Right ventricle myocardium superior (tissue), 1 donor: Measurements from ENCODE around the gene ZNF106. TPM values are rescaled to one million over a fixed set of nuclear protein-coding genes. Genes with fewer than 3 reads are reported as not detected.
A peak's percentile ranks its signal among the peaks of the same experiment; 100 is the strongest.

Experiments used
- ATAC-seq: fragments of 200-7000 bp; cut with Tn5 transposase; one replicate; pipeline ENCODE4 v1.9.1; 2020; ENCODE audit warnings: mild to moderate bottlenecking; ENCODE audit not compliant: poor library complexity
- DNase-seq: peaks from one replicate; pipeline ENCODE4 v3.0.0-alpha.2; 2020
- intact Hi-C: fragments of 100-400 bp; cut with DNase I; formaldehyde crosslinking; loops from one replicate; pipeline ENCODE4 v1.11.2; 2022
- total RNA-seq: library from RNA; stranded (reverse); fragmentation: NEBNext Ultra II Directional; extraction: Animal tissue kit (Norgen Biotek cat#: 25700); gene quantifications from one replicate; pipeline ENCODE4 v1.2.1, GENCODE V29; 2021
- donor health status: DM: no; HTN: yes; CAD: no; lungs with severe emphysema.

The ZNF106 gene
- total RNA-seq, 1 donor from 2014 or later = 479 TPM

GRCh38 chr15:42384597-42384996 lies 106.3 kb downstream of the ZNF106 start:
- ATAC-seq (no peak), DNase-seq (no peak)
- intact Hi-C loops = no loop called here

GRCh38 chr15:42378011-42378410 lies 112.9 kb downstream of the ZNF106 start:
- no peak for ATAC-seq
- intact Hi-C loops = no loop called here

GRCh38 chr15:42375941-42376340 lies 115.0 kb downstream of the ZNF106 start:
- ATAC-seq = no peak
- intact Hi-C loops = no loop called here

More at GRCh38 chr15:42378011-42378410, 112.9 kb downstream of the ZNF106 start:
- DNase-seq = no peak

GRCh38 chr15:42375252-42375651 lies 115.7 kb downstream of the ZNF106 start:
- intact Hi-C loops = no loop called here
- DNase-seq (no peak), ATAC-seq (no peak)

More at GRCh38 chr15:42375941-42376340, 115.0 kb downstream of the ZNF106 start:
- DNase-seq = no peak

- intact Hi-C loops = no loop called here
- DNase-seq (no peak), ATAC-seq (no peak)
Observed at GRCh38 chr15:42374810-42375209, 116.1 kb downstream of the ZNF106 start.

- ATAC-seq (no peak), DNase-seq (no peak)
- intact Hi-C loops = no loop called here
Observed at GRCh38 chr15:42373936-42374335, 117.0 kb downstream of the ZNF106 start.

GRCh38 chr15:42373274-42373673 lies 117.7 kb downstream of the ZNF106 start:
- ATAC-seq (peak; percentile 74), DNase-seq (peak; percentile 77)
- intact Hi-C loops = no loop called here

- ATAC-seq (no peak), DNase-seq (no peak)
- intact Hi-C loops = no loop called here
Observed at GRCh38 chr15:42371096-42371495, 119.8 kb downstream of the ZNF106 start.

- no peak for DNase-seq
- intact Hi-C loops = no loop called here
- ATAC-seq = no peak
Observed at GRCh38 chr15:42368096-42368495, 122.8 kb downstream of the ZNF106 start.

- intact Hi-C loops = no loop called here
Observed at GRCh38 chr15:42367041-42367440, 123.9 kb downstream of the ZNF106 start.

GRCh38 chr15:42365921-42366550 lies 124.9 kb downstream of the ZNF106 start:
- ATAC-seq (no peak), DNase-seq (no peak)
- intact Hi-C loops = no loop called here

More at GRCh38 chr15:42367041-42367440, 123.9 kb downstream of the ZNF106 start:
- DNase-seq (no peak), ATAC-seq (no peak)

GRCh38 chr15:42364529-42364928 lies 126.4 kb downstream of the ZNF106 start:
- no peak for ATAC-seq
- no peak for DNase-seq
- intact Hi-C loops = no loop called here

GRCh38 chr15:42363942-42364341 lies 127.0 kb downstream of the ZNF106 start:
- DNase-seq (no peak), ATAC-seq (no peak)
- intact Hi-C loops = no loop called here

GRCh38 chr15:42363487-42363886 lies 127.5 kb downstream of the ZNF106 start:
- DNase-seq (no peak), ATAC-seq (no peak)
- intact Hi-C loops = no loop called here

Other genes starting within 250 kb of the ZNF106 start
- gene GANC, start 217.9 kb downstream of the ZNF106 start, total RNA-seq = 15.0 TPM
- gene TMEM87A, start 217.7 kb downstream of the ZNF106 start, total RNA-seq = 17.3 TPM
- gene CAPN3, start 131.6 kb downstream of the ZNF106 start, total RNA-seq = 2.6 TPM
- 21.2 TPM for gene SNAP23, start 4.5 kb upstream of the ZNF106 start, total RNA-seq
- gene LRRC57, start 57.7 kb upstream of the ZNF106 start, total RNA-seq = 11.9 TPM
- 9.1 TPM for gene HAUS2, start 57.7 kb upstream of the ZNF106 start, total RNA-seq
- gene STARD9, start 84.5 kb upstream of the ZNF106 start, total RNA-seq = 5.4 TPM
- 6.3 TPM for gene CDAN1, start 246.0 kb upstream of the ZNF106 start, total RNA-seq